ENCODE data around the gene CBFA2T3.

CBFA2T3 gene

DNA sequence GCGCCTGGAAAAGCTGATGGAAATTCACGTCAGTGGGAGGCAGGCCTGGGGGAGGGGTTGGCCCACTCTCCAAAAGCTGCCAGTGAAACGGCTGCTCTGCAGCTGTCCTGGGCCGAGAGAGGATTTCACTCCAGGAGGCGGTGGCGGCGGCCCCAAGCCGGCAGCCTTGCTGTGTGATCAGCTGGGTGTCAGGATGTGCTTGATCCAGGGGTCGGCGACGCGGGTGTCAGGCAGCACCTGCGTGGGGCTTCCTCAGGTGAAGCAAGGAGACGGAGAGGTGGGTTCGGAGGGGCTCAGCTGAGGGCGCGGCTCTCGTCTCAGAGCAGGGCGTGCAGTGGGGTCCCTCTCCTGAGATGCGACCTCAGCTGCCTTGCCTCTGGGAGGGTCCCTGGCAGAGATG, 7.0 kb downstream of the CBFA2T3 start:
- Histone ChIP-seq H3K4me3 (ENCODE audit: low read depth in 1 of 2, low read length in 2 of 2) (no peak overlapping the region), H3K27ac (ENCODE audit: low read depth, low read length) (no peak overlapping the region), H3K9ac (ENCODE audit: low read length) (no peak overlapping the region), H3K9me3 (ENCODE audit: low read length) (no peaks in the 10 kb centered on the region), H3K36me3 (ENCODE audit: insufficient read depth, low read length) (no peaks in the 10 kb centered on the region), H3K4me1 (ENCODE audit: insufficient read depth, low read length) (no peaks in the 10 kb centered on the region), H3K27me3 (ENCODE audit: control insufficient read depth in 1 of 2, insufficient read depth in 2 of 2, low read length in 2 of 2) (peaks cover 0 to 39% of the 10 kb centered on the region in 2 donors)

DNA sequence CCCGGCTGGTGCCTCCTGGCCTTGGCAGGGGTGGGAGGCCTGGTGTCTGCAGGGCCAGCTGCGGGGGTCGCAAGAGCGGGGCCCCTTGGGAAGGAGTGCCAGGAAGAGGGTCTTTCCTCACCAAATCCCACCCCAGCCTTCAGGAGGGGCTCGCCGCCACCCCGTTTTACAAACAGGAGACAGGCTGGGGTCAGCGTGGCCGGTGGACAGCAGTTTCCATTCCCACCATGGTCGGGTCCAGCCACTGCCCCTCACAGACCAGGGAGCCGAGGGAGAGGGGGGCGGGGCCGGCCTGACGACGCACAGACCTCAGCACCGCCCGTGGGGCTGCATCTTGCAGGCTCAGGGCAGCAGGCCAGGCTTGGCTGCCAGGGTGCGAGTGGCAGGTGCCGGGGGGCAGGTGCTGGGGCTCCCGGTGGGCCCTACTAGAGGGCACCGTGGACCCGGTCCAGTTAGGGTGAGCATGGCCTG, 7.6 kb downstream of the CBFA2T3 start:
- Histone ChIP-seq H3K9ac (ENCODE audit: low read length) (no peak overlapping the region), H3K4me3 (ENCODE audit: low read depth in 1 of 2, low read length in 2 of 2) (no peak overlapping the region), H3K9me3 (ENCODE audit: low read length) (no peaks in the 10 kb centered on the region), H3K27me3 (ENCODE audit: control insufficient read depth in 1 of 2, insufficient read depth in 2 of 2, low read length in 2 of 2) (peaks cover 0 to 39% of the 10 kb centered on the region in 2 donors), H3K36me3 (ENCODE audit: insufficient read depth, low read length) (no peaks in the 10 kb centered on the region), H3K4me1 (ENCODE audit: insufficient read depth, low read length) (no peaks in the 10 kb centered on the region), H3K27ac (ENCODE audit: low read depth, low read length) (no peak overlapping the region)

DNA sequence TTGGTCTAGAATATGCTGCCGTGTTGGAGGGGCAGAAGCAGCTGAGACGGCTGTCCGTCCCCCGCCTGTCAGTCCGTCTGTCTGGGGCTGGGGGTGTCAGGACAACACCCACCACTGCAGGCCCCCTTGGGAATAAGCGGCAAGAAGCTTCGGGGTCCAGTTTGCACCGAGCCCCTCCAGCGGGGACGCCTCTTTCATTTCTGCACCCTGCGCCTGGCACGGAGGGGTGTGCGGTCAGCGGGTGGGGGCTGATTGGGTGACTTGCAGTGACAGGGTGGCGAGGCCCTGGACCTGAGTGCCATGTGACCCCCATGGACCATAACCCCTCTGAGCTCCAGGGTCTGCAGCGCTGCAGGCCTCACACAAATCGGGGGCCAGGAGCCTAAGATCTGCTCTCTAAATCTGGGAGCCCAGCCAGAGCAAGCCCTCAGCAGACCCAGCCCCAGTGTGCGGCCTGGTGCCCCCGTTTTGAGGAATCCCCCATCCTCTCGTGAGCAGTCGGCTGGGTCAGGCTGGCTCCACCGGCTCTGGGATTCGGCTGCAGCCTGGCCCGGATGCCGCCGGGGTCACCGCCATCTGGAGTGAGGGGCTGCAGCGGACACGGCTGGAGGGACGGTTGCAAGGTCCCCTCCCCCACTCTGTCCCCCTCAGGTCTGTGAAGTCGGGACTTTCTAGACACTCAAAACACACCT, 8.3 kb downstream of the CBFA2T3 start:
- Histone ChIP-seq H3K4me1 (ENCODE audit: insufficient read depth, low read length) (no peaks in the 10 kb centered on the region), H3K27me3 (ENCODE audit: control insufficient read depth in 1 of 2, insufficient read depth in 2 of 2, low read length in 2 of 2) (peaks cover 0 to 39% of the 10 kb centered on the region in 2 donors), H3K27ac (ENCODE audit: low read depth, low read length) (no peak overlapping the region), H3K36me3 (ENCODE audit: insufficient read depth, low read length) (no peaks in the 10 kb centered on the region), H3K9ac (ENCODE audit: low read length) (no peak overlapping the region), H3K9me3 (ENCODE audit: low read length) (no peaks in the 10 kb centered on the region), H3K4me3 (ENCODE audit: low read depth in 1 of 2, low read length in 2 of 2) (no peak overlapping the region)

DNA sequence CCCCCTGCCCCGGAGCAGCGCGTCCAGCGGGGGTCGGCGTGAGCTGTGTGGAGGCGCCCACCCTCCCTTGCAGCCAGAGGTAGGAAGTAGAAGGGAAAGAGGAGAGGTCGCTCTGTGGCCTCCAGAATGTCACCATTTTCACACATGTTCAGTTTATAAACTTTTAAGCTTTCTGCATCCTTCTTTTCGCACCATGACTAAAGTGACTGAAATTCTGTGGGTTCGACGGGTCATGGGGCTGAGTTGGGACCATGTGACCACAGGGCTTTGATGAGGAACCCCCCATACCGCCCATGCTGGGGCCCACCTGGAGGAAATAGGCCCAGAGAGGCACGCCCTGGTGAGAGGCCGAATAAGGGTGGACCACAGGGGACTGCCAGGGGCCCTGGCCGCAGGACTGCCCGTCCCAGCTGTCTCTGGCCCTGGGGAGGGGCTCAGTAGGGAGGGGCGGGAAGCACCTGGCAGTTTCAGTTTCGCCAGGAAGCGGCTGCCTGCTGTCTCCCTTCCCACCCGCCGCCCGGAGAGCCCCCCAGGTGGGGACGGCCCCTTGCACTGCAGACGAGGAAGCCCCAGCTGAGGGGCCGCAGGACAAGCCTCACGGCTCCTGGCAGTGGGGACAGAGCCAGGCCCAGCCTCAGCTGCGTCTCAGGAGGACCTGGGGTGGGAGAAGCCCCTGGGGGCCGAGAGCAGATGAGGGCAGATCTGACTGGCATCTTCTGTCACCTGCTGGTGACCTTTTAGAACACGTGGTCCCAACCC, 9.0 kb downstream of the CBFA2T3 start:
- H3K27ac ChIP-seq (ENCODE audit: low read depth, low read length) = no peak overlapping the region
- peaks cover 0 to 36% of the 10 kb centered on the region in 2 donors for H3K27me3 ChIP-seq (ENCODE audit: control insufficient read depth in 1 of 2, insufficient read depth in 2 of 2, low read length in 2 of 2)
- H3K36me3 ChIP-seq (ENCODE audit: insufficient read depth, low read length) = no peaks in the 10 kb centered on the region
- H3K9ac ChIP-seq (ENCODE audit: low read length) = no peak overlapping the region
- H3K4me1 ChIP-seq (ENCODE audit: insufficient read depth, low read length) = no peaks in the 10 kb centered on the region
- H3K4me3 ChIP-seq (ENCODE audit: low read depth in 1 of 2, low read length in 2 of 2) = no peak overlapping the region
- H3K9me3 ChIP-seq (ENCODE audit: low read length) = no peaks in the 10 kb centered on the region

DNA sequence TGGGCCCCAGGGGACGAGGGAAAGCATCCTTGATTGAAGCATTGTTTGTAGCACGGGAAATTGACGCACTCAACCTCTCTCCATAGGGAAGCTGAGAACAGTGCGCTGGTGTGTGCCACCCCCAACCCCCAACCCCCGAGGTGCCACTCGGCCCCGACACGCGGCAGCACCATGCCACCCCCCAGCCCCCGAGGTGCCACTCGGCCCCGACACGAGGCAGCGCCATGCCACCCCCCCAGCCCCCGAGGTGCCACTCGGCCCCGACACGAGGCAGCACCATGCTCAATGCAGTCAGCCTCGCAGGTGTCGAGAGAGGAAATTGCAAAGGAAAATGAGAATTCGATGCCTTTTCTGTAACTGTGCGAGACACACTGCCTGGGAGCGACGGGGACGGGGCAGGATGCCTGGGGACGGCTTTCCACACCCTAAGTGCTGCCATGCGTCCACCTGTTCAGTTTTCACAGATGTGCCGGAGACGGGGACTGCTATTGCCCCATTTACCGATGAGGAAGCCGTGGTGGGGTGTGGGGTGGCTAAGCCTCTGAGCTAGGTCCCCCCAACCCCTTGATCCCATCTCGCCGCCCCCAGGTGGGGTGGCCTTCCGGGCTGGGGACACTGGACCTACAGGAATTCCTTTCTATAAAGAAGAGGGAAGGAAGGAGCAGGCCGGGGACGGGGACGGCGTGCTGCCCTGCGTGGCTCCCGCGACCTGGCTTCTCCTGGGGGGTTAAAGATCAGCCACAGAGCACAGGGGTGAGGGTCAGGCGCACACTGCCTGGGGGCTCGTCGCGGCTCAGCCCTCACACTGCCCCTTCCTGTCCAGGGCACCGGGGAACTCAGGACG, 9.8 kb downstream of the CBFA2T3 start:
- Histone ChIP-seq H3K36me3 (ENCODE audit: insufficient read depth, low read length) (no peaks in the 10 kb centered on the region), H3K9ac (ENCODE audit: low read length) (no peak overlapping the region), H3K9me3 (ENCODE audit: low read length) (no peaks in the 10 kb centered on the region), H3K4me3 (ENCODE audit: low read depth in 1 of 2, low read length in 2 of 2) (no peak overlapping the region), H3K27ac (ENCODE audit: low read depth, low read length) (no peak overlapping the region), H3K27me3 (ENCODE audit: control insufficient read depth in 1 of 2, insufficient read depth in 2 of 2, low read length in 2 of 2) (peaks cover 0 to 30% of the 10 kb centered on the region in 2 donors), H3K4me1 (ENCODE audit: insufficient read depth, low read length) (no peaks in the 10 kb centered on the region)

DNA sequence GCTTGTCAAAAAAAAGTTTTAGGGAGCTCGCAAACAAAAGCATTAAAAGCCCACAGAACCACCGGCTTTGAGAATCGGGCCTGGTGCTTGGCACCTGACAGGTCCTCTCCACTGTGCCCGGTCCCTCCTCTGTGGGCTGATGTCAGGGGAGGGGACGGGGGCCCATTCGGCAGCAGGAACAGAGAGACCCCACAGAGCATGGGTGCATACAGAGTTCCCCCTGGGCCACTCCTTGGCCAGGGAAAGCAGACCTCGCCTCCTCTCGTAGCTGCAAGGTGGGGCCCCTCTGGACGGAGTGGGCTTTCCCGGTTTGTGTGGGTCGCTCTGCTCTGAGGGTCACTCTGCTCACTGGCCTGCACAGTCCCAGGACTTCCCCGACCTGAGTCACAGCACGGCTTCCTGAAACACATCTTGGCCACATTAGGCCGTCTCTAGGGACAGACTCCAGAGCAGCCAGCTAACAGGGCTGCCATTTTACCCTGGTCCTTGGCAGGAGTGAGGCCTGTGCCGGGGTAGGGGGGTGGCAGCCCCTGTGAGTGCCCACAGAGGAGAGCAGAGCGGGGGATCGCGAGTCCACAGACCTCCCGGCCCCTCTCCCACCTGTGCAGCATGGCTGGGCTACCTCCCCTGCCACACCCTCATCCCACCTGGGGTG, 11.1 kb downstream of the CBFA2T3 start:
- Histone ChIP-seq H3K4me1 (ENCODE audit: insufficient read depth, low read length) (no peaks in the 10 kb centered on the region), H3K9ac (ENCODE audit: low read length) (no peak overlapping the region), H3K4me3 (ENCODE audit: low read depth in 1 of 2, low read length in 2 of 2) (no peak overlapping the region), H3K27ac (ENCODE audit: low read depth, low read length) (no peak overlapping the region), H3K36me3 (ENCODE audit: insufficient read depth, low read length) (no peaks in the 10 kb centered on the region), H3K9me3 (ENCODE audit: low read length) (no peaks in the 10 kb centered on the region), H3K27me3 (ENCODE audit: control insufficient read depth in 1 of 2, insufficient read depth in 2 of 2, low read length in 2 of 2) (peaks cover 0 to 24% of the 10 kb centered on the region in 2 donors)

DNA sequence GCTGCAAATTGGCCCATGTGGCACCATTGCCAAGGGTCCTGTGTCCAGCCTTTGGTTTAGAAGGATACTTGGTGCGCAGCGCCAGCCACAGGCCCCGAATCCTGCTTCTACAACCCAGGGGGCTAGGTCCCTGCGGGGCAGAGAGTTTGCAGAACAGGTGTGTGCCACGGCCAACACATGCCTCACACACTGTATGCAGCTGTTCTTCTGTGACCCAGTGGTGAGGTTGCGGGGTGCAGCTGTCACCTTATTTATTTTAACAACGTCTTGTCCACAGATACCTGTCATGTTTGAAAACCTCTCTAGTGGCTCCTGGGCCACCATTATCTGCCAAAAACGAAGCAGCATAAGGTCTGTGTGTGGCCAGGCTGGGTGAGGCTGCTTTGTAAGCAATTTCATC, 11.6 kb downstream of the CBFA2T3 start:
- H3K27me3 ChIP-seq (ENCODE audit: control insufficient read depth in 1 of 2, insufficient read depth in 2 of 2, low read length in 2 of 2) = peaks cover 0 to 24% of the 10 kb centered on the region in 2 donors

DNA sequence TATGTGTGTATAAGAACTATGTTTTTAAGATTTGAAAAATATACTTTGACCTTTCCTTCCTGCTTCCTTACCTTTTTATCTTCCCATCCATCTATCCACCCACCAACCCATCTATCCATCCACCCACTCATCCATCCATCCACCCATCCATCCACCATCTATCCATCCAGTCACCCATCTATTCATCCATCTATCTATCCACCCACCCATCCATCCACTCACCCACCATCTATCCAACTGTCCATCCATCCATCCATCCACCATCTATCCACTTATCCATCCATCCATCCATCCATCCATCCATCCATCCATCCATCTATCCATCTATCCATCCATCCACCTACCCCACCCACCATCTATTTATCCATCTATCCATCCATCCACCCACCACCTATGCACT, 12.4 kb downstream of the CBFA2T3 start:
- no peaks in the 10 kb centered on the region for H3K36me3 ChIP-seq (ENCODE audit: insufficient read depth, low read length)
- H3K9me3 ChIP-seq (ENCODE audit: low read length) = no peaks in the 10 kb centered on the region
- no peak overlapping the region for H3K27ac ChIP-seq (ENCODE audit: low read depth, low read length)
- H3K27me3 ChIP-seq (ENCODE audit: control insufficient read depth in 1 of 2, insufficient read depth in 2 of 2, low read length in 2 of 2) = peaks cover 0 to 17% of the 10 kb centered on the region in 2 donors
- no peak overlapping the region for H3K9ac ChIP-seq (ENCODE audit: low read length)
- H3K4me3 ChIP-seq (ENCODE audit: low read depth in 1 of 2, low read length in 2 of 2) = no peak overlapping the region
- no peaks in the 10 kb centered on the region for H3K4me1 ChIP-seq (ENCODE audit: insufficient read depth, low read length)

More for the DNA sequence above, 11.6 kb downstream of the CBFA2T3 start:
- Histone ChIP-seq H3K4me3 (ENCODE audit: low read depth in 1 of 2, low read length in 2 of 2) (no peak overlapping the region), H3K9ac (ENCODE audit: low read length) (no peak overlapping the region), H3K36me3 (ENCODE audit: insufficient read depth, low read length) (no peaks in the 10 kb centered on the region), H3K27ac (ENCODE audit: low read depth, low read length) (no peak overlapping the region), H3K4me1 (ENCODE audit: insufficient read depth, low read length) (no peaks in the 10 kb centered on the region), H3K9me3 (ENCODE audit: low read length) (no peaks in the 10 kb centered on the region)

DNA sequence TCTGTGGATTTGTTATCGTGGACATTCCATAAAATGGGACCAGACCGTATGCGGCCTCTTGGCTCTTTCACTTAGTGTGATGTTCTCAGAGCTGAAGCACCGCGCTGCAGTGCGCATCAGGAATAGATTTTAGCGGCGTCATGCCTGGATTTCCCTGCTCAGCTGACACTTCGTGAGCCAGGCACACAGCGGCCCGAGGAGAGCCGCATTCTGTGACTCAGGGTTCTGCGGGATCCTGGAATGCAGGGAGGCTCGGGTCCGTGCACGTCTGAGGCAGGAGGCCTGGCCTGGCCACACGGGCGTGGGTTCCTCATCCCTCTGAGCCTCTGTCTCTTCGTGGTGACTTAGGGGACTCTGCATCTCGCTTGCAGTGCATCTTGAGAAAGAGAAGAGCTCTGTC, 13.4 kb downstream of the CBFA2T3 start:
- no peak overlapping the region for H3K27ac ChIP-seq (ENCODE audit: low read depth, low read length)
- no peak overlapping the region for H3K4me3 ChIP-seq (ENCODE audit: low read depth in 1 of 2, low read length in 2 of 2)
- no peaks in the 10 kb centered on the region for H3K36me3 ChIP-seq (ENCODE audit: insufficient read depth, low read length)
- no peaks in the 10 kb centered on the region for H3K9me3 ChIP-seq (ENCODE audit: low read length)
- no peak overlapping the region for H3K9ac ChIP-seq (ENCODE audit: low read length)
- H3K27me3 ChIP-seq (ENCODE audit: control insufficient read depth in 1 of 2, insufficient read depth in 2 of 2, low read length in 2 of 2) = peaks cover 0 to 9% of the 10 kb centered on the region in 2 donors
- H3K4me1 ChIP-seq (ENCODE audit: insufficient read depth, low read length) = no peaks in the 10 kb centered on the region

DNA sequence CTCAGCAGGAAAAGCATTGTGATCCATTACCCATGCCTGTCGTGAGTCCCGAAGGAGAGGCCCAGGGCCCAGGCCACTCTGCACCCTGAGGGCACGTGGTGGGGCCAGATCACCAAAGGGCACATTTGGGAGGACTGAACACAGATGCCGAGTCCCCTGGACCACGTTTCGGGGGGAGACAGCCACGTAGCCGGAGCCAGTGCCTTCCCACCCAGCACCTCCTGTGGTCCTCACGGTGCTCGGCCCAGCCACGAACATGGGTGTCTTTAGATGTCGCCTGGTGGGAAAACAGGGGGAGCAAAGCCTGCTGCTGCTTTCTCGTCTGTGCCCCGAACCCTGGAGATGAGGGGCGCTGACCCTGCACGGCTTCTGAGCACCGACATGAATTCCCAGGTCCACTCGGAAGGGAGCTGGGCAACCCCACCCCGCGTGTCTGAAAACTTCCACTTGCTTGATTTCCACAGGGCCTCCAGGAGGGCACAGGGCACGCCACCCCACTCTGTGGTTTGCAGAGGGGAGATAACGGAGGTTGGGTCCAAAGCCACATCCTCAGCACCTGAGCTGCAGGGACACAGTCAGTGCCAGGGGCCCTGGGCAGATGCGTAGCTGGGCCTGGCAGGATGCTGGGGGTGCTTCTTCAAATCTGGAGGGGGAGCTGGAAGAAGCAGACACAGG, 14.4 kb downstream of the CBFA2T3 start:
- Histone ChIP-seq H3K4me3 (ENCODE audit: low read depth in 1 of 2, low read length in 2 of 2) (no peak overlapping the region), H3K4me1 (ENCODE audit: insufficient read depth, low read length) (no peaks in the 10 kb centered on the region), H3K36me3 (ENCODE audit: insufficient read depth, low read length) (no peaks in the 10 kb centered on the region), H3K9ac (ENCODE audit: low read length) (no peak overlapping the region), H3K27me3 (ENCODE audit: control insufficient read depth in 1 of 2, insufficient read depth in 2 of 2, low read length in 2 of 2) (no peaks in the 10 kb centered on the region), H3K9me3 (ENCODE audit: low read length) (no peaks in the 10 kb centered on the region), H3K27ac (ENCODE audit: low read depth, low read length) (no peak overlapping the region)
